Measurements from ENCODE around the gene ERMARD. TPM values are rescaled to one million over a fixed set of nuclear protein-coding genes. Genes with fewer than 3 reads are reported as not detected.

The ERMARD gene
- total and polyA plus RNA-seq, 2 experiments from 2014 or later = 20.9 to 21.2 TPM

DNA sequence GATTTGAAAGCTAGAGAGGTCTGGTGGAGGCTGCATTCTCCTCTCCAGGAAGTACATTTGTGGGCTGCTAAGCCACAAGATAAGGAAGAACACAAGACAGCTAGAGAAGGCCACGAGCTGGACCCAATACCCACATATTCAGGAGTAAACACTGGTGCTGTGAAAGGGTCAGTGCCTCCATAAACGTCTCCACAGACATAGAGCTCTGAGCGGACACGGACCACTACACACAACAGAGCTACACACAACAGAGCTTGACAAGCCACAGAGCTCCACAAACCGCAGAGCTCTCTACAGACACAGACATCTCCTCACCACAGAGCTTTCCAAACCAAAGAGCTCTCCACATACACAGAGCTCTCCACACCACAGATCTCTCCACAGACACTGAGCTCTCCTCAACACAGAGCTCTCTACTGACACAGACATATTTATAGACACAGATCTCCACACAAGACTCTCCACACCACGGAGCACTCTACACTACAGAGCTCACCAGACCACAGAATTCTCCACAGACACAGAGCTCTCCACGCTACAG lies 51.9 kb downstream of the ERMARD start:
- H3K36me3 ChIP-seq = no peaks in the 10 kb centered on the region
- no peaks in the 10 kb centered on the region for H3K4me1 ChIP-seq (ENCODE audit: low read depth)
- no peak overlapping the region for H3K27ac ChIP-seq
- no peaks in the 10 kb centered on the region for H3K27me3 ChIP-seq
- H3K9me3 ChIP-seq (ENCODE audit: low read depth) = no peaks in the 10 kb centered on the region
- peak in 1 of 2 donors; percentile 33 for DNase-seq (ENCODE audit: low read depth in 1 of 2, low spot score in 1 of 2)
- no peak overlapping the region for H3K4me3 ChIP-seq
- TF ChIP-seq, protein P1, sequence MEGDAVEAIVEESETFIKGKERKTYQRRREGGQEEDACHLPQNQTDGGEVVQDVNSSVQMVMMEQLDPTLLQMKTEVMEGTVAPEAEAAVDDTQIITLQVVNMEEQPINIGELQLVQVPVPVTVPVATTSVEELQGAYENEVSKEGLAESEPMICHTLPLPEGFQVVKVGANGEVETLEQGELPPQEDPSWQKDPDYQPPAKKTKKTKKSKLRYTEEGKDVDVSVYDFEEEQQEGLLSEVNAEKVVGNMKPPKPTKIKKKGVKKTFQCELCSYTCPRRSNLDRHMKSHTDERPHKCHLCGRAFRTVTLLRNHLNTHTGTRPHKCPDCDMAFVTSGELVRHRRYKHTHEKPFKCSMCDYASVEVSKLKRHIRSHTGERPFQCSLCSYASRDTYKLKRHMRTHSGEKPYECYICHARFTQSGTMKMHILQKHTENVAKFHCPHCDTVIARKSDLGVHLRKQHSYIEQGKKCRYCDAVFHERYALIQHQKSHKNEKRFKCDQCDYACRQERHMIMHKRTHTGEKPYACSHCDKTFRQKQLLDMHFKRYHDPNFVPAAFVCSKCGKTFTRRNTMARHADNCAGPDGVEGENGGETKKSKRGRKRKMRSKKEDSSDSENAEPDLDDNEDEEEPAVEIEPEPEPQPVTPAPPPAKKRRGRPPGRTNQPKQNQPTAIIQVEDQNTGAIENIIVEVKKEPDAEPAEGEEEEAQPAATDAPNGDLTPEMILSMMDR (IDR thresholded peaks at IDR 0.05; ENCODE audit: low read depth, low read length) = no peak

DNA sequence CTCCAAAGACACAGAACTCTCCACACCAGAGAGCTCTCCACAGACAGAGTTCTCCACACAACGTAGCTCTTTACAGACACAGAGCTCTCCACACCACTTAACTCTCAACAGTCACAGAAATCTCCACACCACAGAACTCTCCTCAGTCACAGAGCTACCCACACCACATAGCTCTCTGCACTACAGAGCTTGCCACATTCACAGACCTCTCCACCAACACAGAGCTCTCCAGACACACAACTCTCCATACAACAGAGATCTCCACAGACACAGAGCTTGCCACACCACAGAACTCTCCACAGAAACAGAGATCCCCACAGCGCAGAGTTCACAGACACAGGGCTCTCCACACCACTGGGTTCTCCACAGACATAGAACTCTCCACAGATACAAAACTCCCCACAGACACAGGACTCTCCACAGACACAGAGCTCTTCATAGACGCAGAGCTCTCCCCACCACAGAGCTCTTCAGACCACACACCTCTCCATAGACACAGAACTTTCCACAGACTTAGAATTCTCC lies 52.5 kb downstream of the ERMARD start:
- TF ChIP-seq, protein P1 (IDR thresholded peaks at IDR 0.05; ENCODE audit: low read depth, low read length) = no peak
- Histone ChIP-seq H3K27me3 (no peaks in the 10 kb centered on the region), H3K27ac (no peak overlapping the region), H3K4me3 (no peak overlapping the region), H3K36me3 (no peaks in the 10 kb centered on the region), H3K4me1 (ENCODE audit: low read depth) (no peaks in the 10 kb centered on the region), H3K9me3 (ENCODE audit: low read depth) (no peaks in the 10 kb centered on the region)
- no peak for DNase-seq (ENCODE audit: low read depth in 1 of 2, low spot score in 1 of 2)

DNA sequence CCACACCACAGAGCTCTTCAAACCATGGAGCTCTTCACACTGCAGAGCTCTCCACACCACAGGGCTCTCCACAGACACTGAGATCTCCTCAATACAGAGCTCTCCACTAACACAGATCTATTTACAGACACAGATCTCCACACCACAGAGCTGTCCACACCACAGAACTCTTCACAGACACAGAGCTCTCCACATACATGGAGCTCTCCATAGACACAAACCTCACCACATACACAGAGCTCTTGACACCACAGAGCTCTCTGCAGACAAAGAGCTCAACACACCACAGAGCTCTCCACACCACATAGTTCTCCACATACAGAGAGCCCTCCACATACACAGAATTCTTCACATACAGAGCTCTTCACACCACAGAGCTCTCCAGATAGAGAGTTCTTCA lies 53.0 kb downstream of the ERMARD start:
- no peaks in the 10 kb centered on the region for H3K27me3 ChIP-seq

DNA sequence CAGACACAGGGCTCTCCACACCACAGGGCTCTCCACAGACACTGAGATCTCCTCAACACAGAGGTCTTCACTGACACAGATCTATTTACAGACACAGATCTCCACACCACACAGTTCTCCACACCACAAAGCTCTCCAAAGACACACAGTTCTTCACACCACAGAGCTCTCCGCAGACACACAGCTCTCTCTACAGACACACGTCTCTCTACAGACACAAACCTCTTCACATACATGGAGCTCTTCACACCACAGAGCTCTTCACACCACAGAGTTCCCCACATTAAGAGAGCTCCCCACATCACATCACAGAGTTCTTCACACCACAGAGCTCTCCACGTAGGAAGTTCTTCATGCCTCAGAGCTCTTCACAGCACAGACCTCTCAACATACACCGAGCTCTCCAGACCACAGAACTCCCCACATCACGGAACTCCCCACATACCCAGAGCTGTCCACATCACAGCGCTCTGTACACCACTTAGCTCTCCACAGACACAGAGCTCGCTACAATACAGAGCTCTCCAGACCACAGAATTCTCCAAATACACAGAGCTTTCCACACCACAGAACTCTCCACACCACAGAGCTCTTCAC lies 53.9 kb downstream of the ERMARD start:
- Histone ChIP-seq H3K27me3 (no peaks in the 10 kb centered on the region), H3K9me3 (ENCODE audit: low read depth) (no peaks in the 10 kb centered on the region), H3K4me3 (no peak overlapping the region), H3K4me1 (ENCODE audit: low read depth) (no peaks in the 10 kb centered on the region), H3K27ac (no peak overlapping the region), H3K36me3 (no peaks in the 10 kb centered on the region)
- TF ChIP-seq, protein P1 (IDR thresholded peaks at IDR 0.05; ENCODE audit: low read depth, low read length) = no peak
- no peak for DNase-seq (ENCODE audit: low read depth in 1 of 2, low spot score in 1 of 2)

More for the DNA sequence above, 53.0 kb downstream of the ERMARD start:
- Histone ChIP-seq H3K9me3 (ENCODE audit: low read depth) (no peaks in the 10 kb centered on the region), H3K27ac (no peak overlapping the region), H3K36me3 (no peaks in the 10 kb centered on the region), H3K4me1 (ENCODE audit: low read depth) (no peaks in the 10 kb centered on the region), H3K4me3 (no peak overlapping the region)
- no peak for DNase-seq (ENCODE audit: low read depth in 1 of 2, low spot score in 1 of 2)
- TF ChIP-seq, protein P1 (IDR thresholded peaks at IDR 0.05; ENCODE audit: low read depth, low read length) = no peak

DNA sequence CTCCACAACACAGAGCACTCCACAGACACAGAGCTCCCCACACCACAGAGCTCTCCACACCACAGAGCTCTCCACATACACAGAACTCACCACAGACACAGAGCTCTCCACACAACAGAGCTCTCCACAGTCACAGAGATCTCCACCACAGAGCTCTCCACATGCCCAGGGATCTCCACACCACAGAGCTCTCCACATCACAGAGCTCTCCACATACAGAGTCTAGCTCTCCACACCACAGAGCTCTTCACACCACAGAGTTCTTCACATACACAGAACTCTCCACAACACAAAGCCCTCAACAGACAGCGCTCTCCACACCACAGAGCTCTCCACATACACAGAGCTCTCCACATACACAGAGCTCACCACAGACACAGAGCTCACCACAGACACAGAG lies 55.3 kb downstream of the ERMARD start:
- Histone ChIP-seq H3K27ac (no peak overlapping the region), H3K4me1 (ENCODE audit: low read depth) (no peaks in the 10 kb centered on the region), H3K27me3 (no peaks in the 10 kb centered on the region), H3K4me3 (no peak overlapping the region), H3K36me3 (no peaks in the 10 kb centered on the region), H3K9me3 (ENCODE audit: low read depth) (no peaks in the 10 kb centered on the region)
- TF ChIP-seq, protein P1 (IDR thresholded peaks at IDR 0.05; ENCODE audit: low read depth, low read length) = no peak
- no peak for DNase-seq (ENCODE audit: low read depth in 1 of 2, low spot score in 1 of 2)
